HT1080 (cell line): Measurements from ENCODE around the gene TBC1D19. TPM values are rescaled to one million over a fixed set of nuclear protein-coding genes. Genes with fewer than 3 reads are reported as not detected.

Source experiments
- DNase-seq: peaks from one replicate; pipeline ENCODE4 v3.0.0-alpha.2; 2015; ENCODE audit warnings: low read depth
- total RNA-seq: library from RNA; depleted of rRNA; stranded (reverse); fragments of >200 nt; shearing (Covaris generic); gene quantifications from 2 replicates; pipeline ENCODE4 v1.2.3, GENCODE V29; 2014

The TBC1D19 gene
- total RNA-seq, 1 experiment from 2014 or later, result 4.5 TPM

DNA sequence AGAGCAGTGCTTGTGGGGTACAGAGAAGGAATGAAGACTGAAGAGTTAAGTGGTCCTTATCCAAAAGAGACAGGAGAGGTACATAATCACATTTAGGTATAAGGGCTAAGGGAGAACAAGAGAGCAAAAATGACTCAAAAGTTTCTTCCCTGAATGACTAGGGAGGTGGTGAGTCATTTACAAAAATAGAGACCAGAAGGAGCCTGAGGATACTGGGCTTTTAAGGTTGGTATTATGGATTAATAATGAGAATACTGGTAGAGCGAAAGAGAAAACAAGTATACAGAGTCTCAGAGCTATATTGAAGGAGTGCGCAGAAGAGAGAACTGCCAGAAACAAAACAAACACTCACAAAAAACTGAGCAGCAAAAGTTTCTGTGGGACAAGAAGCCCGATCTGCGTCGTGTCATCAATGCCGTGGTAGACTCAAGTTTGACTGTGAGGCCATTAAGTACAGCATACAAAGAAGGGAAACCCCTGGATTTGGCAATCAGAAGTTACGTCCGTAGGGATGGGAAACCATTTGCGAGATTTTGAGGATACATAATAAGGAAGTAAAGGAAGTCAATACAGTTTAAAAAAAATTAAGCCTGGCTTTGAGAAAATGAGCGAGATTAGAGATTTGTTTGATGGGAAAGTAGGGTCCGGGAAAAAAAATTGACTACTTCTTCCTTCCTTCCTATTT is 147.6 kb downstream of the TBC1D19 start:
- DNase-seq, result no peak

DNA sequence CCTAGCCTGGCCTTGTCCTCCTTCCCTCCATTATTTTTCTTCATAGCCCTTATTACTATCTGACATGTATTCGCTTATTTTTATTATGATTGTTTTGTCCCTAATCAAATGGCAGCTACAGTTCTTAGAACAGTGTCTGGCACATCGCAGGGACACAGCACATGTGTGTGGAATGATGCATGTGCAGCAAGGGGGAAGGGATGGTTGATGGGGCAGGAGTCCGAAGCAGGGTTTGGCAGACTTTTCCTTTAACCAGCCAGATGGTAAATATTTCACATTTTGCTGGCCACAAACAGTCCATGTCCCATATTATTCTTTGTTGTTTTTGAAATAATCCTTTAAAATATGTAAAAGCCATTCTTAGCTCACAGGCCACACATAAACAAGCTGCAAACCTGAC is 148.5 kb downstream of the TBC1D19 start:
- DNase-seq, result no peak

DNA sequence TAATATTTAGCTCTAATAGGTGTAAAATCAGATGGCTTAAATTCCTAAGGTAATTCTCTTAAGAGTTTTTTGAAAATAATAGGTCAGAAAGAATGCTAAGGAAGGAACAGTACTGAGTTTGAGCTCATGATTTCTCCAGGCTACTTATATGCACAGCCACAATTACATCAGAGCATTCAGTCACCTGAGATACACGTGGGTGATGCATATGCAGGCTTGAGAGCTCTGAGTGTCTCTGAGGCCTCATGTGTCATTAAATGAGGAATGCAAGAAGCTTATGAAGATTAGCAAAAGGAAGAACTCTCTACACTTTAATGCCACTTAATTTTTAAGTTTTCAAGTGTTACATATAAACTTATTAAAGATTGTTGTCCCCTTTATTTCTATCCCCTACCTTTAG is 152.7 kb downstream of the TBC1D19 start:
- DNase-seq, result peak; percentile 27

DNA sequence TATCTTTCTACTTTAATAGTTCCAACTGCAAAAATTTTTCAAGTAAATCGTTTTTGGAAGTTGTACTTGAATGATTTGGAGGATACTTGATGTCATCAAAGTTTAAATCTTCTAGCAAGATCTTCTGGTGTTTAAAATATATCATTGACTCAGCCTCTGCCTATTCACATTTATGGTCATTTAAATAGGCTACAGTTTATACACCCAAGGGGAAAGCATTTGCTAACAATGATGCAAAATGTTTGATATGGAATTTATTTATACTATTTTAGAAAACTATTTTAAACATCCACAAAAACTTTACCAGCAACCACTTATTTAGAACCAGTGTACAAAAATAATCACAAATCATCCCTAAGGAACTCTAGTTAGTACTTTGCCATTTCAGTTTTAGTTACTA is 153.5 kb downstream of the TBC1D19 start:
- DNase-seq, result no peak

DNA sequence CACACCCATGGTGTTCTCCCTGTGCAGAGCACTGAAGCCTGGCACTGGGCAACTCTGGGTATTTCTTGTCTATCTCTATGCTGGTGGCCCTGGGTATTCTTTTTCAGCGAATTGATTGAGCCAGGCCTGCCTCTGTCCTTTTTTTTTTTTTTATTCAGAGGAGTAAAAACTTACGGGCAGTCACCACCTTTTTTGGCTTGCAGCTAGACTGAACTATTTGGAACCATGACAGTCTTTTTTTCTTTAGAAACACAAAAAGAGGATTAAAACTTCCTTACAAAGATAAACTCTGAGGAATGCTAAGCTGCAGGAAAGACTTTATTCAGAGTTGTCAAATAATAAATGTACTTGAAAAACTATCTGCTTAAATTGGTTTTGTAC is 157.6 kb downstream of the TBC1D19 start:
- DNase-seq, result no peak

DNA sequence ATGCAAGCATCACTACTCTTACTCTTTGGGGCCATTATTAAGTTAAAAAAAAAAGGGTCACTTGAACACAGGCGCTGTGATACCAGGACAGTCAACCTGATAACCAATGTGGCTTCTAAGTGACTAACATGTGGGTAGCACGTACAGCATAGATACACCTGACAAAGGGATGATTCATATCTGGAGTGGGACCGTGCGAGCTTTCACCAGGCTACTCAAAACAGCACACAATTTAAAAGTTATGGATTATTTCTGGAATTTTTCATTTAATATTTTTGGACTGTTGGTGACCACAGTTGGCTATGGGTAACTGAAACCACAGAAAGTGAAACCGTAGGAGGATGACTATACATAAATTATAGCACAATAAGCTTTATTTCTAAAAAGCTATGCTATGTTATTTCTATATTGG is 162.9 kb downstream of the TBC1D19 start:
- peak; percentile 12 for DNase-seq

DNA sequence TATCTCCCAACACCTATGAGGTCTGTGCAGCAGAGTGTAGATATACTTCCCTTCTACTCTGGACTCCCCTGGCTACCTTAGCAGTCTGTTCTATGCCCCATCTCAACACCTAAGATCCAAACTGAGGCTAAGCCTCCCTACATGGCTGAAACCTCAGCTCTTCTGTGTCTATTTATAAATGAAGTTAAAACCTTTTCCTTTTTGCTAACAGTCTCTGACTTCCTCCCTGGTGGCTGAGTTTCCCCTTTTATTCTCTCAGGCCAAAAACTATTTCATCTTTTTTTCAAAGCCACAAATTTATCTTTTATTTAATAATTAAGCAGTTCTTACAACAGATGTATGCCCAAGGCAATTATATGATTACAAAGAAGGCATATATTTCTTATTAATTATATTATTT is 164.9 kb downstream of the TBC1D19 start:
- no peak for DNase-seq

DNA sequence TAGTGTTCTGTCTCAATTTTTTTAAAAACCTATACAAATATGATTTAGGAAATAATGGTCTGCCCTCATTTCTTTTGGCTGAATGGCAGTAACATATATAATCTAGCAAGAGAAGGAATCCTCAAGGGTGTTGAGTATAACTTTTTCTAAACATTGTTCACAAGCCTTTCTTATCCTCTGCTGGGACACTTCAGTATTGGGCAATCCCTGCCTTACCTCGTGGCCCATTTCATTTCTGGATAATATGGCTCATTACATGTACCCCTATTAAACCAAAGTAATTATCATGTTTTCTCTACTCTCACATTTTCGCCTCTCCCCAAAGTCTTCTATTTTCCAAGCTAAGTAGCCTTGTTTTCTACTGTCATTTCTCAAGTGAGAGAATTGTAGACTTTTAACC is 166.0 kb downstream of the TBC1D19 start:
- DNase-seq, result no peak

DNA sequence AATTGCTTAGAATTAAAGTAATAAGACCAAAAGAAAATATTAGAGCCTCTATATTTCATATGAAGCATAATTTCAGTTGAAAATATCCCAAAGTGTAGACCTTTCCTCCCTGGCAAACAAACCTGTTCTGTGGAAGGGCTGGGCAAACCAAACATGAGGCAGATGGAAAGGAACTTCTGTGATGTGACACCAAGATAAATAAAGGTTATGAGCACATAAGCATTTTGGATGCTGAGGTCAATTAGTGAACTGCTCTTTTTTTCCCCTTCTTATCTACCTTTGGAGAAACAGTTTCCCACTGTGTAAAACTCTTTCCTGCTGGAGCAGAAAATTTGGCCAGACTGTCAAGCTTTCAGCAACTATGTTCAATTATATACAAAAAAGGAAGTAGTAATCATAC is 167.1 kb downstream of the TBC1D19 start:
- DNase-seq, result no peak

DNA sequence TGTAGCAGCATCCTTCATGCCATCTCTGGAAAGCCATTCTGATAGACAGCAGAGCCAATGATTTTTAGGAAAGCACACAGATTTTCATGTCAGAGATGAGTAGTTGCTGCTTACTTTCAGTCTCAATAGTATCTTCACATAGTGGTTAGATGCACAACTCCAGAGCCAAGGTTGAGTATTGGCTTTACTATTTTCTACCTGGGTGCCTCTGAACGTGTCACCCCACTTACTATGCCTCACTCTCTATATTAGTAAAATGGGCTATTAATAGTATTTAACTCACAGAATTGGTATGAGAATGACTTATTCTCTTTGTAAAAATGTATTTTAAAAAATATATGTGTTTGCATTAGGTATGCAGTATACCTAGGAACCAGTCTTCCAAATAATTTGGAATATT is 168.0 kb downstream of the TBC1D19 start:
- no peak for DNase-seq

DNA sequence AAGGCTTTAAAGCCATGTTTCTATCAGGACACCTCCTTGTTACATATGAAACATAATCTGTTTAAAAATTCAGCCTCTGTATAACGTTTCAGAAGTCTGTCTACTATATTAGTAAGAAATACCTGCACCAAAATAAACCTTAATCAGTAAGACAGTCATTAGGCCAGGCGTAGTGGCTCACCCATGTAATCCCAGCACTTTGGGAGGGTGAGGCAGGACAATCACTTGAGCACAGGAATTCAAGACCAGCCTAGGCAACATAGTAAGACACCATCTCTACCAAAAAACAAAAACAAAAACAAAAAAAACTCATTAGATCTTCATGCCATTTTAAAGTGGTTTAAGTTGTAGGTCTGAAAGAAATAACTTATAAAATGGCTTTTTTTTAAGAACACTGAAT is 169.3 kb downstream of the TBC1D19 start:
- DNase-seq, result no peak

DNA sequence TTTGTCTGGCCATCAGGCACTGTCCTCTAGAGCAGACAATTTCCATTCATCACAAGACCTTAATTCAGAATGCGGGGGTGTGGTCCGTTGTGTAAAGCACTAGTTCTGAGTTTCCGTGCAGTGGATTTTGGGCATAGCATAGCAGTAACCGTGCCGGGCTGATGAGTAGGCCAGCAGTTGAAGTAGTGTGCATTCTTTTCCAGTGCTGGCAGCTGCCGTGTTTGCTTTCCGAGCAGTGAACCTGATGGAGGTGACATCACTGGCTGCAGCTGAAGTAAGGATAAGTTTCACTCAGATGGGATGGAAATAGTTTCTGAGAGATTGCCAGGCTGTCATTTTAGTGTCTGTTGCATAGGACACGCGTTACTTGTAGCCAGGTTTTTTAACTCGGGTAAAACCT is 169.7 kb downstream of the TBC1D19 start:
- no peak for DNase-seq

DNA sequence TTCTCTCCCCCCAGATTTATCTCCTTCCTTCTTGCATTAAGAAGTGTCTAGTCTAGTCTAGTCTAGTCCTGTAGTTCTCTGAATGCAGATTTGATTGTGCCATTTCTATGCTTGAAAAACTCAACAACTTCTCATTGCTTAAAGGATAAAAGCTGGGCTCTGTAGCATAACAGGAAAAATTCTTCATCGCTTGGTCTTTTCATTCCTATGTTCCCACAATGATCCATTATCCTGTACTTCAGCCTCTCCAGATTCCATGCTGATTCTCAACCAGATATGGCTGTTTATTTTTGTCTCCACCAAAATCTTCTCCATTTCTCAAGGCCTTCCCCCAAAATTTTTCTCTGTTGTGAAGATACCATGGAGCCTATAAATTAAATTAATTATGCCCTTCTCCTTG is 173.9 kb downstream of the TBC1D19 start:
- DNase-seq, result no peak

DNA sequence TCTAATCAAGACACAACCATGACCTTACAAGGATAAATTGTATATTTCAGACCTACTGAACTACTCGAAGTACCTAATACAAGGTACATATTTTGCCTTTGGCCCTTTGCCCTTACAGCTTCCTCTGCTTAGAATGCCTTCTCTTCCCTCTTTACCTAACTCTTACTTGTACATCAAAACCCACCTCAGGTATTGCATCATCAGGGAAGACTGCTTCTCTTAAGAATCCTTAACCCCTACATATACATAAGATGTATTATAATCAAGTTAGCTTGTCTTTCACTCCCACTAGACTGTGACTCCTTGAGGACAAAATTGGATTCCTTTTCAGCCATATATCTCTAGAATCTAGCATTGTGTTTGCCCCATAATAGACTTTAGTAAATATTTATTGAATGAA is 175.0 kb downstream of the TBC1D19 start:
- DNase-seq, result no peak

DNA sequence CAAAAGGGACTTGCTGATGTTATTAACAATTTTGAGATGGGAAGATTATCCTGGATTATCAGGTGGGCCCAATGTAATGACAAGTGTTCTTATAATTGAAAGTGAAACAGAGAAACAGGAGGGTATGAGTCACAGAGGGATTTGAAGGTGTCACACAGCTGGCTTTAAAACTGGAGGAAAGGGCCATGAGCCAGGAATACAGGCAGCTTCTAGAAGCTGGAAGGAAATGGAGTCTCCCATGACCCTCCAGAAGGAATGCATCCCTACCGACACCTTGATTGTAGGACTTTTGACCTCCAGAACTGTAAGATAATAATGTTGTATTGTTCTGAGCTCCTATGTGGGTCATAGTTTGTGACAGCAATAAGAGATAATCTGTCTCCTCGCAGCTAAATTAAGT is 178.8 kb downstream of the TBC1D19 start:
- peak; percentile 38 for DNase-seq

DNA sequence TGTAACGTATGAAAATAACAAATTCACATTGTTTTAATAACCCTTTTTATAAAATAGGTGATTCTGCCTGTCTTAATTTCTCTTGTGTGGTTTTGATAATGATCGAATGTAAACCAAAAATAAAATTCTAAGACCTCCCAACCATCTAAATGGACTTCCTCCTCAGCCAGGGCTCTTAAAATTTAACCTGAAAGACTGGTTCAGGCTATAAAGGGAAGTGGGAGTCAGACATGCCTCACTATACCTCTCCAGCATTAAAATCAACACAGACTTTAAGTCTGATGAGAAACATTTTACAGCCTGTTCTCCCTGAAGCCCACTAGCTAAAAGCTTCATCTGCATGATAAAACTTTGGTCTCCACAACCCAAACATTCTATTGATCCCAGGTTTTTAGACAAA is 179.2 kb downstream of the TBC1D19 start:
- DNase-seq, result no peak

DNA sequence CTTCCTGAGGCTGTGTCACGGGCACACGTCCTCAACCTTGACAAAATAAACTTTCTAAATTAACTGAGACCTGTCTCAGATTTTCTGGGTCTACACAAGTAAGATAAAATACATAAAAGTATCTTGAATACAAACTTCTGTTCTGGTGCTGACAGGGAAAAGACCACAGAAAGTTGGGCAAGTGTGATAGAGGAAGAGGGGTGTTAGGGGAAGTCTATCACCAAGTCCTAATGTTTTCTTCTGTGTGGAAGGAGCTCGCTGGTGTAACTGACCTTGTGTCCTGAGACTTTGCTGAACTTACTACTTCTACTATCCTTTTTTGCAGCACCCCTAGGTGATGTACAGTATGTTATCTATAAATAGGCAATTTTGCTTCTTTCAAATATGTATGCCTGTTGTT is 179.8 kb downstream of the TBC1D19 start:
- no peak for DNase-seq

DNA sequence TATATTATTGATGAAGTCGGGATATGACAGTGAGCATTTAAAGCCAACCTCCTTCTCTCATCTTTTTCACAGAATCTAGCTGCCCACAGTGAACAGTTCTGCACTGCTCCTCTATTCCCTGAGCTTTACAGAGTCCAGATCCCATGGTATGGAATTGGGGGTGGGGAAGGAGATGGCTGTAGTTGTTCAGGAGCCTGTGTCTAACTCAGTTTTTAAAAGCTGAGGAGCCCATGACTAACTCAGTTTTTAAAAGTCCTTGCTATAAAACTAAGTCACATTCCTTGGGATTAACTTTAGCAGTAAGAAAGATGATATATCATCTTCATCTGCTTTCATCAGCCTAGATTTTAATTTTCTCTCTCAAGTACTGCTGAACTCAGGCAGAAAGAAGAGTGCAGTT is 180.3 kb downstream of the TBC1D19 start:
- no peak for DNase-seq

DNA sequence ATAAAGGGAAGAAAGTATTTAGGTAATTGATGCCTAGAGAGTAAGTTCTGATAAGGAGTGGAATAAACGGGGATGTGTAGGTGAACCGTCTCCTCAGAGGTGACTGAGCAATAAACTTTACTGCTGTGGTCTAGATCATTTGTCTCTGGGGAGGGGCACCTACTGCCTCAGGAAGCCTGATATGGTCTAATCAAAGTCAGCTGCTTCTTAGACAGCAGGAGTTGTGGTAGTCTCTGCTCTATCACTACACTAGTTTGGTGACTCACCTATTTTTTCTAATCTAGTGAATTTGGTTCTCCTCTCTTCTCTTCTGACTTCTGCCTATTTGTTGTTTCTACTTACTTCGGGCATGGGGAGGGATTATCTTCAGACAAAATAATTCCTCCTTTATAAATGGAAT is 181.6 kb downstream of the TBC1D19 start:
- DNase-seq, result peak; percentile 35

DNA sequence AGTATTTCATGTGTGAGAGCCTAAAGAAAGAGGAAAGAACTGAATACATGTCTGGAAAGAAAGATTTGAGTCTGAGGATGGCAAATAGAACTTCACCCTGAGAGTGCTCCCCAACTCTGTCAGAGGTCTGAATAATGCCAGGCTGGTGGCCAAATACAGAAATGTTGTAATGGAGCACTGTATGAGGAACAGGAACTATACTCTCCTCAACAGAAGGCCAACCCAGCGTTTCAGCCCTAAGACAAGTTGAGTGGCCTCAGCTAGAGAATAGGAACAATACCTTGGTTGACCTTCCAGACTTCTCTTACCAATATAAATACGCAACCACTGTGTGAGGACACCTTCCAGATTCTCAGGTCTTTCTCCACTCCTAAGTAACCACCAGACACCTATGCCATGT is 182.3 kb downstream of the TBC1D19 start:
- DNase-seq, result no peak

DNA sequence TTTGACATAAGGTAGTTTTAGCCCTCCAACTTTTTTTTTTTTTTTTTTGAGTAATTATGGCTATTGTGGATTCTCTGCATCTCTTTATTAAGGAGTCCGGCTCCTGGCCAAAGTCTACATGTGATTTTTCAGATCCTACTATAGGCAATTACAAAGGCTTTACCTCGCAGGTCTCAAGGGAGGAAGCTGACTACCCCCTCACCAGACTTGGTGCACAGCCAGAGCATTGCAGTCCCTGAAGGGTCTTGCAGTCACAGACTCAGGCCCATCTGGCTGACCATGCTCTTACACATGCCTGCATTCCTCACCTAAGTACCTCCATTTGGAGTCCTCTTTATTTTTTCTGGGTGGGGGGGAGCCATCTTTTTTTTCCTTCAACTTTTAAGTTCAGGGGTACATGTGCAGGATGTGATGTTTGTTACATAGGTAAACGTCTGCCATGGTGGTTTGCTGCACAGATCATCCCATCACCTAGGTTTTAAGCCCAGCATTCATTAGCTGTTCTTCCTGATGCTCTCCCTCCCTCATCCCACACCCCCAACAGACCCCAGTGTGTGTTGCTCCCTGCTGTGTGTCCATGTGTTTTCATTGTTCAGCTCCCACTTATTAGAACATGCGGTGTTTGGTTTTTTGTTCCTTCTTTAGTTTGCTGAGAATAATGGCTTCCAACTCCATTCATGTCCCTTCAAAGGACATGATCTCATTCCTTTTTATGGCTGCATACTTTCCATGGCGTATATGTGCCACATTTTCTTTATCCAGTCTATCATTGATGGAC is 188.4 kb downstream of the TBC1D19 start:
- DNase-seq, result no peak

DNA sequence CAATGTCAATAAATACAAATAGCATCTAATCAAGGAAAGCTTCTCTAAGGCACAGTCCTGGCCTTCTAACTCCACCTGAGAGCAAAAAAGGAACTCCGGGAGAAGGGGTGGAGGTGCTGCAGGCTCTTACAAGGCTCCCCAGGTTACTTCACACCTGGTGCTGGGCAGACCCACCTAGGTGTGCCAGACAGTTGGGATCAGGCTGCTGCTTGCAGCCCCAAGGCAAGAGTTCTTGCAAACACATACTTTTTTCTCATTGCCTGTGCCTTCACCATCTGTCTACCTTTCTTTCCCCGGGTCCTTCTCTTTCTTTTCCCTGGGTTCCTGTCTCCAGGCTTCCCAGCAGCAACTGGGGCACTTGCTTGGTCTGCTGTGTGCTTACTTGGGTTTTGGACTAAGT is 195.3 kb downstream of the TBC1D19 start:
- no peak for DNase-seq

DNA sequence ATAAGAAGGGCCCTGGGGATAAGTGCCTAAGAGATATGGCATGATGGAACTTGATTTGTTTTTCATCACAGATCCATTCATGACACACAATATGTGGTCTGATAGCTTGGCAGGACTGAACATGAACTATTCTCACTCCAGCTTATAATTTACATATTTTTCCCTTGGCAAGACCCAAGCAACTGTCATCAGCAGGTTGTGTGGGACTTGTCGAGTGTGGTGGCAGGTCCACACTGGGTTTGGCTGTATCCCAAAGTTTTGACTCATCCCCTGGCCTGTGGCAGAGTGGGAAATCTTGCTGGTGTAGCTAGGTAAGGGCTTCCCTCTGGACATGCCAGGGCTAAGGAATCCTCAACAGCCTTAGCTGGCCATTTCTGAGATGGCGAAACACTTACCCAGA is 195.8 kb downstream of the TBC1D19 start:
- DNase-seq, result peak; percentile 76
